Mesenchymal stem cell (in vitro differentiated cells and primary cell): ENCODE measurements around the gene TAMALIN. TPM values are rescaled to one million over a fixed set of nuclear protein-coding genes. Genes with fewer than 3 reads are reported as not detected.
A peak's percentile ranks its signal among the peaks of the same experiment; 100 is the strongest.

Experiments used
- DNase-seq: peaks from one replicate; pipeline ENCODE4 v3.0.0-alpha.2; 2013
- H2AFZ ChIP-seq: one replicate; pipeline ENCODE4 v1.6.1; 2013; ENCODE audit warnings: low read depth, mild to moderate bottlenecking, control low read depth, inconsistent platforms, low read length, moderate library complexity
- H2AK5ac ChIP-seq: 2 replicates; pipeline ENCODE4 v1.6.1; 2013; ENCODE audit warnings: low read length, moderate library complexity, mild to moderate bottlenecking, inconsistent platforms; ENCODE audit not compliant: severe bottlenecking
- H2BK120ac ChIP-seq: one replicate; pipeline ENCODE4 v1.6.1; 2013; ENCODE audit warnings: low read depth, mild to moderate bottlenecking, inconsistent platforms, low read length, moderate library complexity
- H2BK12ac ChIP-seq, 2 experiments: one replicate each; pipeline ENCODE4 v1.6.1; 2013; ENCODE audit warnings: inconsistent platforms in 2 of 2, low read length in 2 of 2, mild to moderate bottlenecking in 2 of 2, moderate library complexity in 2 of 2, control low read depth in 1 of 2
- H2BK15ac ChIP-seq: one replicate; pipeline ENCODE4 v1.6.1; 2013; ENCODE audit warnings: mild to moderate bottlenecking, low read depth, inconsistent platforms; ENCODE audit not compliant: poor library complexity, severe bottlenecking
- H2BK5ac ChIP-seq: 2 replicates; pipeline ENCODE4 v1.6.1; 2013; ENCODE audit warnings: low read depth, mild to moderate bottlenecking, low read length, control low read depth, inconsistent platforms; ENCODE audit not compliant: poor library complexity, severe bottlenecking
- H3K14ac ChIP-seq, 2 experiments: one replicate each; pipeline ENCODE4 v1.6.1; 2013; ENCODE audit warnings: inconsistent platforms in 2 of 2, low read length in 2 of 2, control low read depth in 1 of 2, mild to moderate bottlenecking in 1 of 2, moderate library complexity in 1 of 2
- H3K18ac ChIP-seq, 2 experiments: one replicate each; pipeline ENCODE4 v1.6.1; 2013; ENCODE audit warnings: inconsistent platforms in 2 of 2, low read length in 2 of 2, control low read depth in 1 of 2, low read depth in 1 of 2, mild to moderate bottlenecking in 1 of 2
- H3K23ac ChIP-seq, 2 experiments: one replicate each; pipeline ENCODE4 v1.6.1; 2013; ENCODE audit warnings: inconsistent platforms in 2 of 2, low read length in 2 of 2, mild to moderate bottlenecking in 2 of 2, moderate library complexity in 2 of 2, control low read depth in 1 of 2
- H3K27ac ChIP-seq: 2 replicates; pipeline ENCODE4 v1.5.1; 2013; ENCODE audit warnings: mild to moderate bottlenecking, moderate library complexity, low read length, control low read depth, inconsistent platforms; ENCODE audit not compliant: poor library complexity, severe bottlenecking
- H3K27me3 ChIP-seq, 2 experiments: 2 replicates each; pipeline versions ENCODE4 v1.6.1 to v1.7.0; 2013; ENCODE audit warnings: low read length in 2 of 2, mild to moderate bottlenecking in 2 of 2, moderate library complexity in 2 of 2, control low read depth in 1 of 2, inconsistent platforms in 1 of 2; ENCODE audit not compliant: control insufficient read depth in 1 of 2, insufficient read depth in 1 of 2
- H3K36me3 ChIP-seq, 2 experiments: 2 replicates each; pipeline versions ENCODE4 v1.6.1 to v1.7.0; 2013; ENCODE audit warnings: low read length in 2 of 2, control low read depth in 1 of 2, inconsistent platforms in 1 of 2, low read depth in 1 of 2, mild to moderate bottlenecking in 1 of 2; ENCODE audit not compliant: insufficient read depth in 2 of 2, control insufficient read depth in 1 of 2
- H3K4ac ChIP-seq, 2 experiments: one replicate each; pipeline ENCODE4 v1.6.1; 2013; ENCODE audit warnings: inconsistent platforms in 2 of 2, low read length in 2 of 2, mild to moderate bottlenecking in 2 of 2, moderate library complexity in 2 of 2, control low read depth in 1 of 2, low read depth in 1 of 2
- H3K4me1 ChIP-seq: 2 replicates; pipeline ENCODE4 v1.6.1; 2013; ENCODE audit warnings: low read depth, low read length, control low read depth; ENCODE audit not compliant: control insufficient read depth, insufficient read depth
- H3K4me2 ChIP-seq: 2 replicates; pipeline ENCODE4 v1.6.1; 2013; ENCODE audit warnings: low read length, mild to moderate bottlenecking, inconsistent platforms; ENCODE audit not compliant: poor library complexity, severe bottlenecking
- H3K4me3 ChIP-seq, 2 experiments: 2 replicates each; pipeline versions ENCODE4 v1.5.1 to v1.7.0; 2013; ENCODE audit warnings: low read length in 2 of 2, mild to moderate bottlenecking in 2 of 2, control low read depth in 1 of 2, low read depth in 1 of 2; ENCODE audit not compliant: insufficient read depth in 1 of 2
- H3K79me1 ChIP-seq: replicated peaks from 2 replicates; pipeline ENCODE4 v1.6.1; 2013; ENCODE audit warnings: mild to moderate bottlenecking, control low read depth, low read length, inconsistent platforms; ENCODE audit not compliant: poor library complexity, severe bottlenecking
- H3K9ac ChIP-seq: 2 replicates; pipeline ENCODE4 v1.7.0; 2013; ENCODE audit warnings: mild to moderate bottlenecking, low read length, moderate library complexity
- H3K9me3 ChIP-seq: 2 replicates; pipeline ENCODE4 v1.7.0; 2013; ENCODE audit warnings: mild to moderate bottlenecking, low read length; ENCODE audit not compliant: control insufficient read depth
- H4K8ac ChIP-seq: one replicate; pipeline ENCODE4 v1.6.1; 2013; ENCODE audit warnings: inconsistent platforms, mild to moderate bottlenecking, low read length, moderate library complexity
- H4K91ac ChIP-seq: one replicate; pipeline ENCODE4 v1.6.1; 2013; ENCODE audit warnings: mild to moderate bottlenecking, low read length, inconsistent platforms
- WGBS: methylation state at CpG from one replicate; pipeline ENCODE4 v1.1.7; 2013; ENCODE audit warnings: mixed read lengths; 5-methylcytosine and 5-hydroxymethylcytosine counted together
- polyA plus RNA-seq, 2 experiments: library from polyadenylated mRNA; stranded (reverse); fragments of 200-250 nt; gene quantifications; one replicate each; pipeline ENCODE4 v1.2.3, GENCODE V29; 2013

Gene TAMALIN
- polyA plus RNA-seq (2013, experiment 1 of 2), result 17.3 TPM
- polyA plus RNA-seq (2013, experiment 2 of 2), result 17.8 TPM

GRCh38 chr12:52006726-52007157 is at the start of gene TAMALIN:
TSS of gene TAMALIN (plus strand) at chr12:52006946. CDS start at chr12:52007020, 74 bp downstream.
- Histone ChIP-seq H3K79me1 (peaks cover 10% of the 10 kb centered on the region), H3K9me3 (no peaks in the 10 kb centered on the region), H3K4me2 (peak within 1 kb of the TSS; percentile 77), H3K23ac (peak within 1 kb of the TSS; percentile 70 to 92), H2AFZ (no peak within 1 kb of the TSS), H3K27ac (no peak within 1 kb of the TSS), H2BK15ac (peak within 1 kb of the TSS; percentile 89), H3K36me3 (peaks cover 7 to 16% of the 10 kb centered on the region in 2 experiments), H3K4me3 (peak within 1 kb of the TSS; percentile 62 to 83), H2BK12ac (peak within 1 kb of the TSS; percentile 4 to 66), H2BK120ac (peak within 1 kb of the TSS; percentile 21), H3K9ac (peak within 1 kb of the TSS; percentile 85), H2AK5ac (no peak within 1 kb of the TSS), H4K91ac (peak within 1 kb of the TSS; percentile 85), H3K14ac (peak within 1 kb of the TSS in 1 of 2 experiments; percentile 98), H3K4ac (peak within 1 kb of the TSS; percentile 59 to 60), H3K4me1 (peaks cover 40% of the 10 kb centered on the region), H2BK5ac (no peak within 1 kb of the TSS), H3K27me3 (peaks cover 3 to 8% of the 10 kb centered on the region in 2 experiments), H4K8ac (peak within 1 kb of the TSS; percentile 66), H3K18ac (peak within 1 kb of the TSS; percentile 85 to 87)
- peak; percentile 79 for DNase-seq
- under 1% methylated on average over 30 of the region's 60 CpGs for WGBS

GRCh38 chr12:51958542-51958941 is 48.2 kb upstream of the TAMALIN start:
- Histone ChIP-seq H3K27ac (no peak overlapping the region), H2BK12ac (no peak overlapping the region), H3K4me1 (no peaks in the 10 kb centered on the region), H3K18ac (no peak overlapping the region), H2BK120ac (no peak overlapping the region), H3K36me3 (peaks cover 4 to 27% of the 10 kb centered on the region in 2 experiments), H3K4me3 (no peak overlapping the region), H3K79me1 (peaks cover 26% of the 10 kb centered on the region), H4K91ac (no peak overlapping the region), H3K4ac (no peak overlapping the region), H3K23ac (no peak overlapping the region), H2AFZ (no peak overlapping the region), H3K14ac (no peak overlapping the region), H3K9me3 (no peaks in the 10 kb centered on the region), H2BK15ac (no peak overlapping the region), H2AK5ac (no peak overlapping the region), H3K9ac (no peak overlapping the region), H2BK5ac (no peak overlapping the region), H3K27me3 (no peaks in the 10 kb centered on the region), H4K8ac (no peak overlapping the region), H3K4me2 (no peak overlapping the region)
- 97% methylated on average over 13 of the region's 13 CpGs for WGBS
- DNase-seq, result no peak

- H3K4ac ChIP-seq, result no peak overlapping the region
- peaks cover 4 to 33% of the 10 kb centered on the region in 2 experiments for H3K36me3 ChIP-seq
- H2AFZ ChIP-seq, result no peak overlapping the region
- no peak overlapping the region for H3K4me2 ChIP-seq
- peaks cover 28% of the 10 kb centered on the region for H3K79me1 ChIP-seq
- H3K9me3 ChIP-seq, result no peaks in the 10 kb centered on the region
- H2BK12ac ChIP-seq, result no peak overlapping the region
- no peak overlapping the region for H4K91ac ChIP-seq
- H3K23ac ChIP-seq, result peak overlapping the region in 1 of 2 experiments; percentile 9
- H2AK5ac ChIP-seq, result no peak overlapping the region
- H3K27ac ChIP-seq, result no peak overlapping the region
- 81% methylated on average over 3 of the region's 3 CpGs for WGBS
- H3K4me3 ChIP-seq, result peak overlapping the region in 1 of 2 experiments; percentile 61
- H2BK15ac ChIP-seq, result no peak overlapping the region
- no peak overlapping the region for H3K14ac ChIP-seq
- H2BK5ac ChIP-seq, result no peak overlapping the region
- H3K4me1 ChIP-seq, result no peaks in the 10 kb centered on the region
- H3K9ac ChIP-seq, result peak overlapping the region; percentile 46
- H4K8ac ChIP-seq, result no peak overlapping the region
- no peak overlapping the region for H2BK120ac ChIP-seq
- no peaks in the 10 kb centered on the region for H3K27me3 ChIP-seq
- H3K18ac ChIP-seq, result peak overlapping the region in 1 of 2 experiments; percentile 62
- no peak for DNase-seq
These were observed 47.5 kb upstream of the TAMALIN start for GRCh38 chr12:51959211-51959610.

- 100% methylated on average over 2 of the region's 4 CpGs for WGBS
- no peak overlapping the region for H3K18ac ChIP-seq
- H2AFZ ChIP-seq, result no peak overlapping the region
These were observed 46.8 kb upstream of the TAMALIN start for GRCh38 chr12:51959921-51960320.

More at GRCh38 chr12:51959921-51960320, 46.8 kb upstream of the TAMALIN start:
- no peak overlapping the region for H3K4me2 ChIP-seq
- no peak overlapping the region for H2BK12ac ChIP-seq
- no peak overlapping the region for H2AK5ac ChIP-seq
- no peak overlapping the region for H3K4ac ChIP-seq
- DNase-seq, result no peak
- H3K36me3 ChIP-seq, result peaks cover 4 to 33% of the 10 kb centered on the region in 2 experiments
- H3K4me3 ChIP-seq, result no peak overlapping the region
- no peaks in the 10 kb centered on the region for H3K4me1 ChIP-seq
- H3K23ac ChIP-seq, result no peak overlapping the region
- no peak overlapping the region for H2BK5ac ChIP-seq
- peaks cover 27% of the 10 kb centered on the region for H3K79me1 ChIP-seq
- no peak overlapping the region for H3K27ac ChIP-seq
- H3K14ac ChIP-seq, result no peak overlapping the region
- no peak overlapping the region for H3K9ac ChIP-seq
- H2BK15ac ChIP-seq, result no peak overlapping the region
- no peaks in the 10 kb centered on the region for H3K9me3 ChIP-seq
- H2BK120ac ChIP-seq, result no peak overlapping the region
- H3K27me3 ChIP-seq, result no peaks in the 10 kb centered on the region
- no peak overlapping the region for H4K8ac ChIP-seq
- no peak overlapping the region for H4K91ac ChIP-seq
